Suprapubic skin (tissue), 3 donors: ENCODE data around the gene TMUB2.
"Not testable (repeated sequence)": the region's sequence is repeated elsewhere in the genome, so short reads cannot be mapped to it uniquely, and the experiment has no call there.

Source experiments
- POLR2AphosphoS5 ChIP-seq, 3 donors: sonication (generic); formaldehyde crosslinking; IDR thresholded peaks; one replicate each; pipeline ENCODE4 v1.6.1; 2017; ENCODE audit warnings: antibody characterized with exemption in 3 of 3
- TF ChIP-seq, protein P1 (sequence below), 2 donors: fragments of 200-600 bp in 1 of 2; fragments of 450-650 bp in 1 of 2; sonication (generic) in 1 of 2; IDR thresholded peaks; one replicate each; pipeline ENCODE4 v1.5.1; 2016 to 2019; ENCODE audit warnings: antibody characterized with exemption in 2 of 2, mild to moderate bottlenecking in 1 of 2, moderate library complexity in 1 of 2

DNA sequence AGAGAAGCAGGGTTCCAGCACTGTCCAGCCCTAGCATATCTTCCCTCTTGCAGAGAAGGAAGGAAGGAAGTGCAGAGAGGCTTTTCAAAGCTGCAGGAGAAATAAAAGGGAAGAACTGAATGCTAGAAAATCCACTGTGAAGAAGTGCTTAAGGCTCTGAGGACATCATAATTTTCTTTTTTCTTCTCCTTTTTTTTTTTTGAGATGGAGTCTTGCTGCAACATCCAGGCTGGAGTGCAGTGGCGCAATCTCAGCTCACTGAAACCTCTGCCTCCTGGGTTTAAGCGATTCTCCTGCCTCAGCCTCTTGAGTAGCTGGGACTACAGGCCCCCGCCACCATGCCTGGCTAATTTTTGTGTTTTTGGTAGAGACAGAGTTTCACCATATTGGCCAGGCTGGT, 37.7 kb upstream of the TMUB2 start:
- TF ChIP-seq, protein P1, sequence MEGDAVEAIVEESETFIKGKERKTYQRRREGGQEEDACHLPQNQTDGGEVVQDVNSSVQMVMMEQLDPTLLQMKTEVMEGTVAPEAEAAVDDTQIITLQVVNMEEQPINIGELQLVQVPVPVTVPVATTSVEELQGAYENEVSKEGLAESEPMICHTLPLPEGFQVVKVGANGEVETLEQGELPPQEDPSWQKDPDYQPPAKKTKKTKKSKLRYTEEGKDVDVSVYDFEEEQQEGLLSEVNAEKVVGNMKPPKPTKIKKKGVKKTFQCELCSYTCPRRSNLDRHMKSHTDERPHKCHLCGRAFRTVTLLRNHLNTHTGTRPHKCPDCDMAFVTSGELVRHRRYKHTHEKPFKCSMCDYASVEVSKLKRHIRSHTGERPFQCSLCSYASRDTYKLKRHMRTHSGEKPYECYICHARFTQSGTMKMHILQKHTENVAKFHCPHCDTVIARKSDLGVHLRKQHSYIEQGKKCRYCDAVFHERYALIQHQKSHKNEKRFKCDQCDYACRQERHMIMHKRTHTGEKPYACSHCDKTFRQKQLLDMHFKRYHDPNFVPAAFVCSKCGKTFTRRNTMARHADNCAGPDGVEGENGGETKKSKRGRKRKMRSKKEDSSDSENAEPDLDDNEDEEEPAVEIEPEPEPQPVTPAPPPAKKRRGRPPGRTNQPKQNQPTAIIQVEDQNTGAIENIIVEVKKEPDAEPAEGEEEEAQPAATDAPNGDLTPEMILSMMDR (IDR thresholded peaks at IDR 0.05), result not testable (repeated sequence)
- TF ChIP-seq POLR2AphosphoS5 (IDR thresholded peaks at IDR 0.05), result not testable (repeated sequence)
